T-helper 9 cell (primary cell): Measurements from ENCODE around the gene GFY.
"Not testable (repeated sequence)": the region's sequence is repeated elsewhere in the genome, so short reads cannot be mapped to it uniquely, and the experiment has no call there.

ENCODE experiments used
- DNase-seq: peaks from one replicate; pipeline ENCODE4 v3.0.0-alpha.2; 2020

The GFY gene

DNA sequence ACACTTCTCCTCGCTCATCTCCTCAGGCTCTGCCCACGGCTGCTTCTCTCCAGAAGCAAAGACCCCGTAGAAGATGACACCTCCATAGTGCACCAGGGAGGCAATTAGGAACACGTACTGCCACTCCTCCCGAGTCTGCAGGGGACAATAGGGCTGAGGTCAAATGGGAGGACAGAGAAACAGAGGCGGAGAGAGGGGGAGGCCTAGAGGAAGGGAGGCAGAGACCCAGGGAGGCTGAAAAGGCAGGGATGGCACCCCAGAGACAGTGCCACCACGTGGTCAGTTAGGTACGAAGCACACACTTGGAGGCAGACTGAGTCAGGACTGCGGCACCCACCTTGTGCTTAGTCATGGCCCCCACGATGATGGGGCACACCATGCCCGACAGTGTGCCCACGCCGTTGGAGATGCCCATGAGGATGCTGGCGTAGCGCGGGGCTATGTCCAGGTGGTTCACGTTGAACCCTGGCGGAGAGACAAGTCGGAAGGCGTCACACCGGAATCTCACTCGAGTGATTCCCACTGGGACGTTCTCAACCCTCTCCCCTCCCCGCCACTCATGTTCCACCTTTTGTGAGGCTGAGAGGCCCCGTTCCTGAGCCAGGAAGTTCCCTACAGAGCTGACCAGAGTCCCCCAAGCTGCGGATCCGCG is 5.6 kb downstream of the GFY start:
- DNase-seq: no peak

- no peak for DNase-seq
Observed at GRCh38 chr19:49431330-49431749, 6.2 kb downstream of the GFY start.

DNA sequence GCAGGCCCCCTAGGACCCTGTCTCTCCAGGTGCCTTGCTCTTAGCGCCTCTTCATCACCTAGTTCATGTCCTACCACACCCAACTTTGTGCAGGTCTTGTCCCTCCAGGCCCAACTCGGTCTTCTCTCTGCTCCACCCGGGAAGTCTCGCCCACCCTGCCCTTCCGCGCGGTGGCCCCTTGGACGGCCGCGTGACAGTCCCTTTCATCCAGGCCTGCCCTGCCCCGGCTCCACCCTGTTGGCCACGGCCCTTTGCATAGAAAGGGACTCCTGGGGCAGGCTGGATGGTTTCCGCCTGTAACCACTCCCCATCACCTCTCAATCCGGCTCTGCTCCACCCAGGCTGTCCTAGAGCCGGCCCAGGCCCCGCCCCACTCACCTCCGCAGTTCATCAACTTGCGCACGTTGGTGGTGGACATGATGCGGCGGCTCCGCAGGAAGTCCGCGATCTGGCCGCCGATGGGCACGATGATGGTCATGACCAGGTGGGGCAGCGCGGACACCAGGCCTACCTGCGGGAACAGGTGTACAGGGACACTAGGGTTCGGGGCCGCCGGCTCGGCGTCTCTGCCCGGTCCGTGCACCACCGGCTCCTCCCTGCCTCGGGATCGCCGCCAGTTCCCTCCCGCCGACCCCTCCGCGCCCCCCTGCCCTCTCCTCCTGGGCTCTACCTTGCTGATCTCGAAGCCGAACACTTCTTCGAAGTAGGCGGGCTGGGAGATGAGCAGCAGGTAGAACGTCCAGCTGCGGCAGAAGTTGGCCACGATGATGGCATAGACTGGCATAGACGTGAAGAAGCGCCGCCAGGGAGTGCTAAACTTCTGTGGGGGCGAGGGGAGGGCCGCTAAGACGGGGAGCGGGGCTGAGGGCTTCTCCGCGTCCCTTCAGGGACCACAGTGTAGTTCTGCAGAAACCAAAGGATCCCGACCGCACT is 7.2 kb downstream of the GFY start:
- no peak for DNase-seq

- no peak for DNase-seq
Observed at GRCh38 chr19:49433240-49433901, 8.2 kb downstream of the GFY start.

DNA sequence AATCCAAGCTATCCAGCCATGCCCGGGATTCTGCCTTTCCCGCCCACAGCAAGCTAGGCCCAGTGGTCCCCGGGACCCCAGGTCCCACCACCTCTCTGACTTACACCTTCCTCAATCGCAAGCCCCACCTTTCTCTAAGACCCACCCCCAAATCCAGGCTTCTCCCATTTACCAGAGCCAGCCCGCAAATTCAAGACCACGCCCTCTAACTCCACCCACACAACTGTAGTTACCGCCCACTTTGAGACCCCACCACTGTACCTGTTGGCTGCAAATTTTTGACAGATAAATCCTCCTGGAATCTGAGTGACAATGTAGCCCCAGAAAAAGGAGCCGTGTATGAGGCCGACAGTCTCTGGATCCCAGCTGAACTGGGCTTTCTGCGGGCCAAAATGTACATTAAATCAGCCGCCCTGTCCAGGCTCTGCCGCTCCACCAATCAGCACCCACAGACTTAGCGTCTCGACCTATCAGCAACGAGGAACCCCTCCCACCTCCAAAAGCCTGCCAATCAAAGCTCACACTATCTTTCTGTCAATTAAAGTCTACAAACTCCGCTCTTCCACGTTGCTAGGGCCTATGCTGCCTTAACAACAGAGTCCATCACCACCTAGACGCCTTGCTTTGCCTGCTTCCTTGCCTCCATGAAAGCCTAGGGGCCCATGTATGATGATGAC is 9.9 kb downstream of the GFY start:
- no peak for DNase-seq

- DNase-seq: no peak
Observed at GRCh38 chr19:49435670-49436069, 10.5 kb downstream of the GFY start.

DNA sequence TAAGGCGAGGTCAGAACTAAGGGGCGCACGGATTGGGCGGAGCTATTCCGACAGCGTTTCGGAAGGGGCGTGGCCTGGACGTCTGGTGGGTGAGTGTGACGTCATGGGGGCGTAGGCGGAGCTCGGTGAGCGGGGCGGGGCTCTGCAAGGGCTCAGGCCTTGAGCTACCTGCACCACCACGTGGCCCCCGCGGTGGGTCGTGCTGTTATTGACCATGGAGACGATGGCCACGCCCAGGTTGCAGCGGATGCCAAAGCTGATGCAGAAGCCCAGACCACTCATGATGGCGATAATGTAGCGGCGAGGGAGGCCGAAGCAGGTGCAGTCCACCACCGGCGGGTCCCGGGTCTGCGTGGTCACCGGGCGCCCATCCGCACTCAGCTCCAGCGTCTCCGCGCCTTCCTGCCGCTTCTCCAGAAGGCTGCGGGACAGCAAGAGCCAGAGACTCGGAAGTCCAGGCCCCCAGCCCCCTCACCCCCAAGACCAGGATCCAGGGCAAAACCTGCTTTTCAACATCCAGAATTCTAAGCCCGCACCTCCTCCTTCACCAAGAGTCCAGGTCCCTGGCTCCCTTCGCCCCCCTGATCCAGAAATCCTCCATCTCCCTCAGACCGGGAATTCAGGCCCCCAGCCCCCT is 11.3 kb downstream of the GFY start:
- DNase-seq: no peak

DNA sequence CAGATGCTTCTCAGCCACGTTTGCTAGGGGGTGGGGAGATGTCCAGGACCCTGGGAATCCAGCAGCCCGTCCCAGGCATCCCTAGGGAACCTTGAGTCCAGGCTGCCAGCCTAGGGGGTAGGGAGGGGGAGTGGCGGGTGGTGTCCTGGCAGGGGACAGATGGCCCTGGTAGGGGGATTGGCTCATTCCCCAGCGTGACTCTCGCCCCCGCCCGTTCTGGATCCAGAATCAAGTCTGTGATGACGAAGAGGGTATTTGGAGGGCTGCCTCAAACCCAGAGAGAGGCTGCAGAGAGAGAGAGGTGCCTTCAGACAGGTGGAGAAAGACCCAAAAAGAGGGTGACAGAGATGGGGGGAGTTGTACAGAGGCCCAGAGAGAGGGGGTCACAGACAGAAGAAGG is 12.0 kb downstream of the GFY start:
- no peak for DNase-seq

GRCh38 chr19:49438261-49438660 is 13.1 kb downstream of the GFY start:
- DNase-seq: no peak

- DNase-seq: no peak
Observed at GRCh38 chr19:49439836-49440235, 14.6 kb downstream of the GFY start.

- DNase-seq: no peak
Observed at GRCh38 chr19:49440439-49441209, 15.4 kb downstream of the GFY start.

- DNase-seq: peak; percentile 40
Observed at GRCh38 chr19:49441210-49441959, 16.2 kb downstream of the GFY start, which contains the start of gene SLC17A7. SLC17A7 (minus strand) TSS chr19:49441527; CDS start chr19:49441379, 148 bp downstream.

- DNase-seq: no peak
Observed at GRCh38 chr19:49441960-49442350, 16.8 kb downstream of the GFY start.

DNA sequence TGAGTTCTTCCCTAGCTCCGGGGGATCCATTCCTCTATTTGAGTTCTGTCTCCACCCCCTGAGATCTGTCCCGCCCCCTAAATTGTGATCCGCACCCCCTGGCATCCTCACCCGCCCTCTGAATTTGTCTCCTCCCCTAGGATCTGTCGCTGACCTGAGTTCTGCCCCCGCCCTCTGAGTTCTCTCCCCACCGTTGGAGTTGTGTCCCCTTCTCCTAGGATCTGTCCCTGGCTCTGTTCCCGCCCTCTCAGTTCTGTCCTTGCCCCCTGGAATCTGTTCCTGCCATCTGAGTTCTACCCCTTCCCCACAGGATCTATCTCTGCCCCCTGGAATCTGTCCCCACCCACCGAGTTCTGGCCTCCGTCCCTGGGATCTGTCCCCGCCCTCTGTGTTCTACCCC is 17.2 kb downstream of the GFY start:
- DNase-seq: no peak

DNA sequence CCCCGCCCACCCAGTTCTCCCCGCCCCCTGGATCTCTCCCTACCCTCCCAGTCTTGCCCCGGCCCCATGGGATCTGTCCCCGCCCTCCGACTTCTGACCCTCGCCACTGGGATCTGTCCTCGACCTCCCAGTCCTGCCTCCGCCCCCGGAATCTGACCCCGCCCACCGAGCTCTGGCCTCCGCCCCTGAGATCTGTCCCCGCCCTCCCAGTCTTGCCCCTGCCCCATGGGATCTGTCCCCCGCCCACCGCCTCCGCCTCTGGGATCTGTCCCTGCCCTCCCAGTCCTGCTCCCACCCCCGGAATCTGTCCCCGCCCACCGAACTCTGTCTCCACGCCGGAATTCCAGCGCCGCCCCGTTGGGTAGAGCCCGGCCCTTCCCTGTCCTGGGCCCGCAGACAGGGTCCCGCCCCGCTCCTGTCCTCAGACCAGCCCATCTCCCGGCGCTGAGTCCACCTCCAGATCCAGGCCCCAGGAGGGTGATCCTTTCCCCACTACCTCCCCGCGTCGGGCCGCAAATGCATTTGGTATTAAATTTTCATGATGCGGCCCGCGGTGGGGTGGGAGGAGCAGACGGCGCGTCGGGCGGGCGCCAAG is 17.7 kb downstream of the GFY start:
- peak; percentile 43 for DNase-seq

DNA sequence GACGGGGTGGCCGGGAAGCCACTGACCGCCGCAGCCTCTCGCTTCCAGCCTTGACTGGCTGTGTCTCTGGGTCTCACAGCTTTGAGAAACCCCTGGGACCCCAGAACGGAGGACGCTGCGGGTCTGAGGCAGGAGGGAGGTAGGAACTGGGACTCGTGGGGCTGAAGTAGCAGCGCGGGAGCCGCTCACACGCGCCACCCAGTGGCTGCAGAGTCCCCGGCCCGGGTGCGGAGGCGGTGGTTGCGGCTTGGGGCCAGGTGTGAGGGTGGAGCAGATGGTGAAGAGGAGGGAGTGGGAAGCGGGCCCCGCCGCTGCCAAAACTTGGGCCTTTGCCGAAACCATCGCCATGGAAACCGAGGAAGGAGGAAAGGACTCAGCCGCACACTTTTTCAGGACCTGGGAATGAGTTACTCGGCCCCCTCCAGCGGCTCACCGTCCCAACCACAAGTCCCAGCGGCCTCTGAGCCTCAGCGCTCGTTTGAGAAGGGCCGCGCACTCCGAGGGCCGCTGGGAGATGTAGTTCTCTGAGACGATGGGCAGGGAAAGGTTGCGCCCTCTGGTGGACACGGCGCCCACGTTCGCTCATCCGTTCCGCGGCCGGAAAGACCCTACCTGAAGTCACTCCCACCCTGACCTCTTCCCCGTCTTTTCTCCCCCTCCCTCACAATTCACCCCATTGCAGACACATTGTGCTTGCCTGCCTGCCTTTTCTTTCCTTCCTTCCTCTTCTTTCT is 18.3 kb downstream of the GFY start:
- DNase-seq: peak; percentile 93

DNA sequence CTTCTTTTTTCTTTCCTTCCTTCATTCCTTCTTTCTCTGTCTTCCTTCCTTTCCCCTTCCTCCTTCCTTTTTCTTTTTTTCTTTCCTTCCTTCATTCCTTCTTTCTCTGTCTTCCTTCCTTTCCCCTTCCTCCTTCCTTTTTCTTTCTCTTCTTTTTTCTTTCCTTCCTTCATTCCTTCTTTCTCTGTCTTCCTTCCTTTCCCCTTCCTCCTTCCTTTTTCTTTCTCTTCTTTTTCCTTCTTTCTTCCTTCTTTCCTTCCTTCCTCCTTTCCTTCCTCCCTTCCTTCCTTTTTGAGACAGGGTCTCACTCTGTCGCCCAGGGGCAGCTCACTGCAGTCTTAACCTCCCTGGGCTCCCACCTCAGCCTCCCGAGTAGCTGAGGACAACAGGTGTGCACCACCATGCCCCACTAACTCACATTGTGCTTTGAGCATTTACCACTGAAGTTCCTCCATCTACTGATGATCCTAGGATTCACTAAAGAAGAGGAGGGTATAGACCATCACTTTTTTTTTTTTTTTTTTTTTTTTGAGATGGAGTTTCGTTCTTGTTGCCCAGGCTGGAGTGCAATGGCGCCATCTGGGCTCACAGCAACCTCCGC is 19.0 kb downstream of the GFY start:
- not testable (repeated sequence) for DNase-seq

GRCh38 chr19:49445997-49446396 is 20.8 kb downstream of the GFY start:
- no peak for DNase-seq
